GM10266 (cell line): ENCODE results near the gene GDF2.

Source experiments
- DNase-seq: peaks from one replicate; pipeline ENCODE4 v3.0.0; 2012; ENCODE audit errors: extremely low spot score
- CTCF ChIP-seq: IDR thresholded peaks from 2 replicates; pipeline ENCODE4 v1.5.1; 2012; ENCODE audit warnings: mild to moderate bottlenecking, low read depth; ENCODE audit not compliant: control insufficient read depth, insufficient read depth; ENCODE audit errors: missing control alignments

Gene GDF2

GRCh38 chr10:47365431-47366180 lies 43.4 kb downstream of the GDF2 start:
- TF ChIP-seq CTCF, result no peak

GRCh38 chr10:47366181-47366631 lies 44.0 kb downstream of the GDF2 start:
- TF ChIP-seq CTCF, result no peak
- no peak for DNase-seq

More at GRCh38 chr10:47365431-47366180, 43.4 kb downstream of the GDF2 start:
- no peak for DNase-seq

- no peak for TF ChIP-seq CTCF
- DNase-seq, result no peak
These were observed 44.6 kb downstream of the GDF2 start for GRCh38 chr10:47366731-47367460.

GRCh38 chr10:47367646-47368045 lies 45.4 kb downstream of the GDF2 start:
- DNase-seq, result no peak
- no peak for TF ChIP-seq CTCF

GRCh38 chr10:47368431-47369180 lies 46.4 kb downstream of the GDF2 start:
- no peak for DNase-seq
- no peak for TF ChIP-seq CTCF

- DNase-seq, result no peak
- no peak for TF ChIP-seq CTCF
These were observed 47.1 kb downstream of the GDF2 start for GRCh38 chr10:47369251-47369894.
